ENCODE data around the gene HPN.
"Not testable (repeated sequence)": the region's sequence is repeated elsewhere in the genome, so short reads cannot be mapped to it uniquely, and the experiment has no call there.

The HPN gene

GRCh38 chr19:35042954-35043604 lies 1.6 kb downstream of the HPN start:
- no peak for DNase-seq (ENCODE audit: low read depth in 2 of 2)

- DNase-seq (ENCODE audit: low read depth in 2 of 2): no peak
Measured at GRCh38 chr19:35043906-35044305, 2.4 kb downstream of the HPN start.

GRCh38 chr19:35044317-35045117 lies 3.0 kb downstream of the HPN start:
- DNase-seq (ENCODE audit: low read depth in 2 of 2): no peak

- DNase-seq (ENCODE audit: low read depth in 2 of 2): no peak
Measured at GRCh38 chr19:35045667-35046300, 4.3 kb downstream of the HPN start.

- DNase-seq (ENCODE audit: low read depth in 2 of 2): no peak
Measured at GRCh38 chr19:35046461-35046860, 4.9 kb downstream of the HPN start.

GRCh38 chr19:35048911-35049411 lies 7.4 kb downstream of the HPN start:
- DNase-seq (ENCODE audit: low read depth in 2 of 2): no peak

- no peak for DNase-seq (ENCODE audit: low read depth in 2 of 2)
Measured at GRCh38 chr19:35049456-35049855, 7.9 kb downstream of the HPN start.

GRCh38 chr19:35050662-35051061 lies 9.1 kb downstream of the HPN start:
- not testable (repeated sequence) for DNase-seq (ENCODE audit: low read depth in 2 of 2)

- DNase-seq (ENCODE audit: low read depth in 2 of 2): not testable (repeated sequence)
Measured at GRCh38 chr19:35051268-35051667, 9.7 kb downstream of the HPN start.

GRCh38 chr19:35051796-35052195 lies 10.3 kb downstream of the HPN start:
- DNase-seq (ENCODE audit: low read depth in 2 of 2): no peak

GRCh38 chr19:35052599-35053190 lies 11.2 kb downstream of the HPN start:
- no peak for DNase-seq (ENCODE audit: low read depth in 2 of 2)

- no peak for DNase-seq (ENCODE audit: low read depth in 2 of 2)
Measured at GRCh38 chr19:35053667-35054293, 12.3 kb downstream of the HPN start.

GRCh38 chr19:35054626-35055025 lies 13.1 kb downstream of the HPN start:
- no peak for DNase-seq (ENCODE audit: low read depth in 2 of 2)

GRCh38 chr19:35055715-35056179 lies 14.2 kb downstream of the HPN start:
- no peak for DNase-seq (ENCODE audit: low read depth in 2 of 2)

- DNase-seq (ENCODE audit: low read depth in 2 of 2): no peak
Measured at GRCh38 chr19:35056513-35057063, 15.1 kb downstream of the HPN start.

- DNase-seq (ENCODE audit: low read depth in 2 of 2): no peak
Measured at GRCh38 chr19:35058370-35058769, 16.8 kb downstream of the HPN start.

GRCh38 chr19:35059006-35059798 lies 17.7 kb downstream of the HPN start:
- DNase-seq (ENCODE audit: low read depth in 2 of 2): no peak

- DNase-seq (ENCODE audit: low read depth in 2 of 2): no peak
Measured at GRCh38 chr19:35059799-35060091, 18.2 kb downstream of the HPN start.

GRCh38 chr19:35060160-35060855 lies 18.8 kb downstream of the HPN start:
- no peak for DNase-seq (ENCODE audit: low read depth in 2 of 2)

All from fibroblast of skin of left biceps (primary cell).